ENCODE data around the gene TXNDC15.

GRCh38 chr5:134917070-134917815 is 43.1 kb downstream of the TXNDC15 start:
- TF ChIP-seq POLR2A (IDR thresholded peaks at IDR 0.05) (no peak), CTCF (IDR thresholded peaks at IDR 0.05) (peak in 3 of 6 experiments; percentile 14 to 49 (median 44))

Measured in esophagus squamous epithelium (tissue), 4 donors.